Endothelial cell of umbilical vein (primary cell): Measurements from ENCODE around the gene TBC1D16. TPM values are rescaled to one million over a fixed set of nuclear protein-coding genes. Genes with fewer than 3 reads are reported as not detected.

Experiments used
- BruUV-seq: library from RNA; stranded (reverse); fragments of 400-500 nt; replicated peaks from 2 replicates; lab custom pipeline; 2021; lab: Mats Ljungman, UMichigan
- CTCF ChIA-PET: fragments of 300-600, 350-600 bp; sonication (Branson Sonifier 250); formaldehyde crosslinking; loops from one replicate; lab custom pipeline; 2021; ENCODE audit warnings: antibody characterized with exemption, inconsistent platforms; lab: Charles Lee
- POLR2A ChIA-PET: fragments of 300-600, 350-600 bp; sonication (Branson Sonifier 250); formaldehyde crosslinking; loops from one replicate; lab custom pipeline; 2021; ENCODE audit warnings: antibody characterized with exemption, inconsistent platforms; lab: Charles Lee
- DNase-seq: peaks from one replicate; pipeline ENCODE4 v3.0.0-alpha.2; 2011; ENCODE audit warnings: low read depth, low spot score
- FAIRE-seq: peaks from 2 replicates; lab custom pipeline; 2011; peaks lifted over from hg19 to GRCh38; lab: Jason Lieb, UNC
- H2AFZ ChIP-seq: 2 replicates; pipeline ENCODE4 v1.6.0; 2012; ENCODE audit warnings: low read depth, low read length, control low read depth, inconsistent platforms
- H3K27ac ChIP-seq: 2 replicates; pipeline ENCODE4 v1.5.1; 2011; ENCODE audit warnings: low read depth, mild to moderate bottlenecking, control low read depth, low read length, moderate library complexity; ENCODE audit not compliant: insufficient read depth
- H3K27me3 ChIP-seq, 2 experiments: 2 replicates each; pipeline versions ENCODE4 v1.6.0 to v1.6.1; 2011; ENCODE audit warnings: low read length in 2 of 2, mixed read lengths in 1 of 2; ENCODE audit not compliant: control insufficient read depth in 2 of 2, insufficient read depth in 2 of 2
- H3K36me3 ChIP-seq, 2 experiments: 2 replicates in 1 of 2; 3 replicates in 1 of 2; pipeline ENCODE4 v1.5.1; 2011; ENCODE audit warnings: low read length in 2 of 2, mild to moderate bottlenecking in 1 of 2, moderate library complexity in 1 of 2; ENCODE audit not compliant: control insufficient read depth in 2 of 2, insufficient read depth in 2 of 2; ENCODE audit errors: extremely low read depth in 1 of 2
- H3K4me1 ChIP-seq: 3 replicates; pipeline ENCODE4 v1.5.1; 2011; ENCODE audit warnings: mild to moderate bottlenecking, low read length; ENCODE audit not compliant: control insufficient read depth, insufficient read depth; ENCODE audit errors: extremely low read depth
- H3K4me2 ChIP-seq: 2 replicates; pipeline ENCODE4 v1.6.1; 2011; ENCODE audit warnings: low read length, control low read depth, mixed read lengths; ENCODE audit not compliant: insufficient read depth
- H3K4me3 ChIP-seq, 3 experiments: fragments of 200-600 bp in 1 of 3; sonication (generic), shearing (Covaris generic) in 1 of 3; replicated peaks in 1 of 3; 2 replicates each; pipeline ENCODE4 v1.5.1; 2011 to 2016; ENCODE audit warnings: control low read depth in 3 of 3, low read length in 3 of 3, mild to moderate bottlenecking in 2 of 3, inconsistent platforms in 1 of 3, low read depth in 1 of 3, moderate library complexity in 1 of 3; ENCODE audit not compliant: insufficient read depth in 1 of 3
- H3K79me2 ChIP-seq: 2 replicates; pipeline ENCODE4 v1.6.0; 2012; ENCODE audit warnings: low read length, inconsistent platforms; ENCODE audit not compliant: control insufficient read depth, insufficient read depth
- H3K9ac ChIP-seq: replicated peaks from 2 replicates; pipeline ENCODE3; 2011; ENCODE audit warnings: low read length, control low read depth; ENCODE audit not compliant: insufficient read depth; ENCODE audit errors: extremely low read depth
- H3K9me1 ChIP-seq: replicated peaks from 3 replicates; pipeline ENCODE4 v1.6.0; 2011; ENCODE audit warnings: mild to moderate bottlenecking, low read length; ENCODE audit not compliant: control insufficient read depth, insufficient read depth; ENCODE audit errors: extremely low read depth
- H3K9me3 ChIP-seq: replicated peaks from 2 replicates; pipeline ENCODE4 v1.5.1; 2012; ENCODE audit warnings: low read length, inconsistent platforms; ENCODE audit not compliant: control insufficient read depth, insufficient read depth
- H4K20me1 ChIP-seq: replicated peaks from 2 replicates; pipeline ENCODE3; 2011; ENCODE audit warnings: mild to moderate bottlenecking, low read length; ENCODE audit not compliant: control insufficient read depth, insufficient read depth; ENCODE audit errors: extremely low read depth
- JUN ChIP-seq: IDR thresholded peaks from 2 replicates; pipeline ENCODE4 v1.6.1; 2011; ENCODE audit warnings: borderline replicate concordance, low read depth; ENCODE audit not compliant: insufficient read length, insufficient read depth
- POLR2A ChIP-seq: IDR thresholded peaks from 2 replicates; pipeline ENCODE4 v1.6.1; 2012; ENCODE audit warnings: low read depth, mild to moderate bottlenecking, control low read depth, low read length
- dilution Hi-C: fragments of 300-500 bp; cut with MboI; formaldehyde crosslinking; loops from one replicate; pipeline ENCODE4 v1.15.0; 2019; ENCODE audit warnings: low sequenced_read_pairs; ENCODE audit not compliant: extremely low pct_ligation_motif_present
- intact Hi-C: fragments of 100-400 bp; cut with micrococcal nuclease; formaldehyde crosslinking; loops from one replicate; pipeline ENCODE4 v1.10.0; 2022
- polyA plus RNA-seq, 4 experiments: library from polyadenylated mRNA; depleted of rRNA in 3 of 4; stranded (reverse) in 3 of 4; unstranded in 1 of 4; fragments of >200 nt; gene quantifications; 2 replicates each; pipeline versions ENCODE4 v1.2.1 to v1.2.3, GENCODE V29; 2011 to 2012; ENCODE audit warnings: missing spikeins in 1 of 4
- total RNA-seq: library from RNA; stranded (reverse); gene quantifications from 2 replicates; pipeline ENCODE4 v1.2.3, GENCODE V29; 2021
- TF ChIP-seq, protein P1 (sequence below), 2 donors: IDR thresholded peaks; 1 replicate in 1 of 2; 2 replicates in 1 of 2; pipeline ENCODE4 v1.5.1; 2011; ENCODE audit warnings: low read length in 2 of 2, mild to moderate bottlenecking in 2 of 2, moderate library complexity in 2 of 2, control low read depth in 1 of 2, inconsistent platforms in 1 of 2, low read depth in 1 of 2; ENCODE audit not compliant: insufficient read depth in 1 of 2; ENCODE audit errors: extremely low read depth in 1 of 2

Gene TBC1D16
- total and polyA plus RNA-seq, 2 donors (not counting 3 experiments of a cell fraction or from before 2014, with no cell fraction given) = 12.9 to 48.6 TPM

DNA sequence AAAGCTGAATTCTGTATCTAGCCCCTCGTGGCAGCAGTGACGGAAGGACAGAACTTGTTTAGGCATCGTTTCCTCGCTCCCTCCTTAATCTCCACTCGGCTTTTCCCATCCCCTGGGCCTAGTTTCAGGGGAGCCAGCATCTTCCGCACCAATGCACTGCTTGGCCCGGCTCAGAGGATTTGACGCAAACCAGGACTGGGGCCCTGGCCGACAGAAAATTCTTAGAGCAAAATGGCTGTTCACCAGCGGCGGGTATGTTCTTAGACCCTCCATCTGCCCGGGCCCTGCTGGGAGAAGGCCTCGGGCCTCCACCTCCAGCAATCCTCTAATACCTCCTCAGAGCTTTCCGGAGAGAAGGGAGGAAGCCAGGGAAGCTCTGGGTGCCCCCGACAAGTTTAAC is 54.6 kb downstream of the TBC1D16 start:
- CTCF ChIA-PET = no interaction called here
- no peaks in the 10 kb centered on the region for H4K20me1 ChIP-seq
- peaks cover 3% of the 10 kb centered on the region for H3K4me1 ChIP-seq
- no peak overlapping the region for H3K27ac ChIP-seq
- no peaks in the 10 kb centered on the region for H3K9me1 ChIP-seq
- H3K9ac ChIP-seq = no peak overlapping the region
- H3K79me2 ChIP-seq = no peaks in the 10 kb centered on the region
- no peak overlapping the region for H2AFZ ChIP-seq
- no peak overlapping the region for H3K4me3 ChIP-seq
- no peaks in the 10 kb centered on the region for H3K9me3 ChIP-seq
- intact Hi-C loops = no loop called here
- no peaks in the 10 kb centered on the region for H3K27me3 ChIP-seq
- H3K4me2 ChIP-seq = no peak overlapping the region
- TF ChIP-seq POLR2A (no peak), JUN (no peak)
- no peak for DNase-seq
- H3K36me3 ChIP-seq = peaks cover 0 to 7% of the 10 kb centered on the region in 2 experiments
- FAIRE-seq = no peak
- BruUV-seq = no TSS peak
- dilution Hi-C loops = no loop called here
- POLR2A ChIA-PET = no interaction called here

DNA sequence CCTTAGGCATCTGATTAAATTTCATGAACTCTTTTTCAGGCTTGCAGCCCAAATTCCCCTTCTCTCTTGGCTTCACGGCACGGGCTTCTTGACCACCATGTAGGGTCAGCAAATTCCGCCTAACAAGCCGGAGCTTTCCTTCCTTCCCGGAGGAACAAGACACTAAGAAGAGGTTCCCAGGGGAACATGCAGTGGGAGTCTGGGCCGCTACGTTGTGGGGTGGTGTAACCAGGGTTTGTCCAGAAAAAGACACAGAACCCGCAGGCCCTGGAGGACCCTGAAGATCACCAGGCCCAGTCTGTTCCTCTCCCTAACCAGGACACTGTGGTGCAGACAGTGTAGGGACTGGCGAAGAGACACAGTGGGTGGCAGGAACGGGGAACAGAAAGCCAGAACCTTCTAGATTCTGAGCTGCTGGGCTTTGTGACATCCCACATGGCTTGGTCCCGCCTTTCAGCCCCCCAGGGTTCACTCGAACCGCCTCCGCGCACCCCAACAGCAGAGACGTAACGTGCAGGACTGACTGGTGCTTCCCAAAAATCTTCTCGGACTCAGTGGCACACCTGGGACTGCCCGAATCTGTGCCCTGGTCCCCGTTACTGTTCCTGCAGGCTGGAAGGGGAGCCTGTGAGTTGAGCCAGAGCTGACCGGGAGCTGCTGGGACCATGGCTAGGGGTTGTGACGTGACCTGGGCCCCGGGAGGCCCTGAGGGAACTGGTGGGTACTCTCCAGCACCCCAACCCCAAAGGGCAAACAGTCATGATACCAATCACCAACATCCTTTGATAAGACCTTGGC is 55.2 kb downstream of the TBC1D16 start:
- ChIA-PET CTCF (interaction anchor here (0.6 kb wide), 1 partner anchor 136 kb away, joined by 3 read pairs; no protein-coding TSS in a partner anchor), POLR2A (no interaction called here)
- H3K9me3 ChIP-seq = no peaks in the 10 kb centered on the region
- no peaks in the 10 kb centered on the region for H3K79me2 ChIP-seq
- BruUV-seq = no TSS peak
- no peaks in the 10 kb centered on the region for H3K27me3 ChIP-seq
- TF ChIP-seq, protein P1, sequence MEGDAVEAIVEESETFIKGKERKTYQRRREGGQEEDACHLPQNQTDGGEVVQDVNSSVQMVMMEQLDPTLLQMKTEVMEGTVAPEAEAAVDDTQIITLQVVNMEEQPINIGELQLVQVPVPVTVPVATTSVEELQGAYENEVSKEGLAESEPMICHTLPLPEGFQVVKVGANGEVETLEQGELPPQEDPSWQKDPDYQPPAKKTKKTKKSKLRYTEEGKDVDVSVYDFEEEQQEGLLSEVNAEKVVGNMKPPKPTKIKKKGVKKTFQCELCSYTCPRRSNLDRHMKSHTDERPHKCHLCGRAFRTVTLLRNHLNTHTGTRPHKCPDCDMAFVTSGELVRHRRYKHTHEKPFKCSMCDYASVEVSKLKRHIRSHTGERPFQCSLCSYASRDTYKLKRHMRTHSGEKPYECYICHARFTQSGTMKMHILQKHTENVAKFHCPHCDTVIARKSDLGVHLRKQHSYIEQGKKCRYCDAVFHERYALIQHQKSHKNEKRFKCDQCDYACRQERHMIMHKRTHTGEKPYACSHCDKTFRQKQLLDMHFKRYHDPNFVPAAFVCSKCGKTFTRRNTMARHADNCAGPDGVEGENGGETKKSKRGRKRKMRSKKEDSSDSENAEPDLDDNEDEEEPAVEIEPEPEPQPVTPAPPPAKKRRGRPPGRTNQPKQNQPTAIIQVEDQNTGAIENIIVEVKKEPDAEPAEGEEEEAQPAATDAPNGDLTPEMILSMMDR (IDR thresholded peaks at IDR 0.05; ENCODE audit: extremely low read depth in 1 of 2, insufficient read depth in 1 of 2, low read depth in 1 of 2, low read length in 2 of 2) = no peak
- no peaks in the 10 kb centered on the region for H4K20me1 ChIP-seq
- FAIRE-seq = no peak
- peaks cover 3% of the 10 kb centered on the region for H3K4me1 ChIP-seq
- no peak overlapping the region for H3K4me2 ChIP-seq
- H3K4me3 ChIP-seq = no peak overlapping the region
- H3K9me1 ChIP-seq = no peaks in the 10 kb centered on the region
- dilution Hi-C loops = no loop called here
- H2AFZ ChIP-seq = no peak overlapping the region
- no peak overlapping the region for H3K9ac ChIP-seq
- intact Hi-C loops = no loop called here
- no peak for DNase-seq
- no peak overlapping the region for H3K27ac ChIP-seq
- peaks cover 0 to 8% of the 10 kb centered on the region in 2 experiments for H3K36me3 ChIP-seq
